ENCODE data around the gene CTIF.
"Not testable (repeated sequence)": the region's sequence is repeated elsewhere in the genome, so short reads cannot be mapped to it uniquely, and the experiment has no call there.

CTIF gene

DNA sequence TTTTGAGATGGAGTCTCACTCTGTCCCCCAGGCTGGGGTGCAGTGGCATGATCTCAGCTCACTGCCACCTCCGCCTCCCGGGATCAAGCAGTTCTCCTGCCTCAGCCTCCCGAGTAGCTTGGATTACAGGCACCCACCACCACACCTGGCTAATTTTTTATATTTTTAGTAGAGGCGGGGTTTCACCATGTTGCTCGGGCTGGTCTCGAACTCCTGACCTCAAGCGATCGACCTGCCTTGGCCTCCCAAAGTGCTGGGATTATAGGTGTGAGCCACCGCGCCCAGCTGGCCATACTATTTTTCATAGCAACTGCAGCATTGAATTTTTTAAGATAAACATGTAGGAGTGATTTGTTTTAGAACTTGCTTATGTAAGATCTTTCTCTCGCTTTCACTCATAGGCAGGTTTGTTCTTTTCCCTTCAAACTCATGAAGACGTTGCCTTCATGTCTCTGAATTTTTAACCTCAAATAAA is 273.2 kb downstream of the CTIF start:
- not testable (repeated sequence) for DNase-seq

DNA sequence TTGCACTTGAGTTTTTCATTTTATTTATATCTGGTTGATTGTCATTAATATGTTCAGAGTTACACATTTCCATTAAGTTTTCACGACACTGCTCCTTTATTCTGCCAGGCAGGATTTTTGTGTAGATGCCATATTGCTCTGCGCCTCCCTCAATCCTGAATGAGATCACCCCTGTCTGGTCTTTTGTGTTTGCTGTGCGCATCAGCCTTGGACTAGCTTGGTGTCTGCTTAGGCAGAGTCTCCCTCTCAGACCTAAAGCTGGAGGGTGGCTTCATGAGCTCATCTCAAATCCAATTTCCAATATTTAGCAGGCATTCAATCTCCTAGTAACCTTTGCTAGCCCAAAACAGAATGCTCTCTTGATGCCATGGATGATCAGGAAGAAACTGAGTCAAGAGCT is 274.5 kb downstream of the CTIF start:
- DNase-seq, result no peak

DNA sequence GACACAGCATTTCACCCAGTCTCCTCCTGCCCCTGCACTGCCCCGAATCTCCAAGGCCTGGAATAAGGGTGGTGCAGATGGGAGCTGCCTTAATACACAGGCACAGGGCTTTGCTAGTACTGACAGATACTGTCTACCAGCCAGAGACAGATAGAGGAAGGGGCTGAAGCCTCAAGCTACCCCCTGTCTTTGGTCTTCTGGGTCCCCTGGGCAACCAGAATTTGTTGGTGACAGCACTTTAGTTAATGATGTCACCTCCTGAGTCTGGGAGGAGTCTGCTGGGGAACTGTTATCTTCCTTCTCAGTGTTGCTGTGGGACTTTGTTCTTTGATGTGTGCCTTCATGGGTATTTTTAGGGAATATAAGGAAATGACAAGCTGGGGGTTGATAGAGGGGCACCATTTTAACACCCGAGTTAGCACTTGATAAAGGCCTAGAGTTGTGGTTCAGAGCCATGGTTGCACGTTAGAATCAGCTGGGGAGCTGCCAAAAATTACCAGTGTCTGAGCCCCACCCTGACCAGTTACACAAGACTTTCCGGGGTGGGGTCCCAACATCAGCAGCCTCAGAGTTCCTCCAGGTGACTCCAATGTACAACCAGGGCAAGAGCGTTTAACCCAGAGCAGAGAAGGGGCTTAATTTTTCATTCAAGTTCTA is 275.1 kb downstream of the CTIF start:
- no peak for DNase-seq

DNA sequence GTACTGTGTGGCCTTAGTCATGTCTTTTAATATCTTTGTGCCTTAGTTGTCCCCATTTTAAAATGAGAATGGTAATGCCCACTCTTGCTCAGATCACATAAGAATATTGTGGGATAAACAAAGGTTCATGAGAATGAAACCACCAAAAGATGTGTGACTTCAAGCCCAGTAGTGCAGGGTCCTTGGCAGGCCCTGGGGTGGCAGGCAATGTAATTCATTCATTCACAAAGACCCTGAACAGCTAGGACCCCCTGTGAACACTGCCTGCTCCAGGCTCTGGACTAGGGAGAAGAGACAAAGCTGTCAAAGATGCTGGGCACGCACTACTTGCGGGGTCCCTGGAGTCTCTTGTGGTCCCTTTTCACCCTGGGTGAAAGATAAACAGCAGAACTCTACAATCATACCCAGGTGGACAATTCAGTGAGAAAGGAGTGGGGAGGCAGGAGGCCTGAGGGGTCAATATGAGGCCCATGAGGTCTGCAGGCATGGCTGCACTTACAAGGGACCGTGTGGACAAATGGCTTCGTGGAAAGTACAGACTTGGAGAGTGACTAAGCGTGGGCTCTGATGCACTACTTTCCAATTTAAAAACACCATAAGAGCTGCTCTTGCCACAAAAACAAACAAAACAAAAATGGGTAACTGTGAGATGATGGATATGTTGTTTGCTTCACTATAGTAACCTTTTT is 275.8 kb downstream of the CTIF start:
- DNase-seq, result no peak

DNA sequence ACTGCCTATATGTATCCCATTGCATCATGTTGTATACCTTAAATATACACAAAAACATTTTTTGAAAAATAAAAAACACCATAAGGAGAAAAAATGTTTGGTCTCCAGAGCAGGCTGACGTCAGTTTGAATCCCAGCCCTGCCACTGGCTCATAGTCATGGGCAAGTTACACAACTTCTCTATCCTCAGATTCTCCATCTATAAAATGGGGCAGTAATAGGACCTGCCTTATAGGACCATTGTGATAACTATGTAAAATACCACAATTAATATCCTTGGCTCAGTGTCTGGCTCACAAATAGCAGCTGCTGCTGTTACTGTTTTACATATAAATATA is 276.3 kb downstream of the CTIF start:
- no peak for DNase-seq

DNA sequence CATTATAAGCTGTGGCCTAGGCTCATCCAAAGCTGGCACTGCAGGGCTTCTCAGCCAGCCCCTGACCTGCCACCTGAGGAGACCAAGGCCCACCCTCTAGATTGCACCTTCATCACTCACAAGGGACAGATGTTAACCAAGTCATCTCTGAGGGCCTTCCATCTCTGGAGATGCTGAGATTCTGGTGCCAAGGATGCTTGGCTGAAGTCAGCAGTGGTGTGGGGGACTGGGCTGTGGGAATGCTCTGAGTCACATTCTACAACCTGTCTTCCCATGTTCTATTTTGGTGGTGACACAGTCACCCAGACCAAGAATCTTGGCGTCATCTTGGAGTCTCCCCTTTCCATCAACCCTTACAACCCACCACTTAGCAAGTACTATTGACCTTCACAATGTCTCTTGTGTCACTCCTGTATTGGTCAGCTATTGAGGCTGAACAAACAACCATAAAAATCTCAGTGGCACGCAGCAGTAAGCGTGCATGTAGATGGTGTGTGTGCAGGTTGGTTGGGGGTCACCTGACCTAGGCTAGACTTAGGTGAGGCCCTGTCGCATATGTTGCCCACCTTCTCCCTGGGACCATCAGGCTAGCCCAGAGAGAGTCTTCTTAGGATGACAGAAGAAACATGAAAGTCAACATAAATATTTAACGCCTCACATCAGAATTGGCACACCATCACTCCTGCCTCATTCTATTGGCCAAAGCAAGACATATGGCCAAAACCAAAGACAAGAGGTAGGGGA is 276.9 kb downstream of the CTIF start:
- no peak for DNase-seq

DNA sequence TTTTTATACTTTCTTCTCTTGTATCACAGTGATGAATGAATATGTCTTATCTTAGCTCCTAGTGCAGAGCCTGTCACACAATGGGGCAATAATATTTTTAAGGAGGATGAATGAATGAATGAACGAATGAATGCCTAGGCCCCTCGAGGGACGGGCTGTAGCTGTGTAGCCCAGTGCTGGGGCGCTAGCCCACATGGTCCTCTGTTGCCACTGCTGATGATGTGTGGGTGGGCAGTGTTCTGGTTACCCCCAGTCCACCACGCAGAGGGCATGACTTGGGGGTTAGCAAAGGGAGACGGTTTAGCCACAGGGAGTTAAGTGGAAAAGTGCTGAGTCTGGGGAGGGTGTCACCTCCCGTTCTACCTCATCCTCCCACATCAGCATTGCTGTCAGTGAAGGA is 277.7 kb downstream of the CTIF start:
- no peak for DNase-seq

DNA sequence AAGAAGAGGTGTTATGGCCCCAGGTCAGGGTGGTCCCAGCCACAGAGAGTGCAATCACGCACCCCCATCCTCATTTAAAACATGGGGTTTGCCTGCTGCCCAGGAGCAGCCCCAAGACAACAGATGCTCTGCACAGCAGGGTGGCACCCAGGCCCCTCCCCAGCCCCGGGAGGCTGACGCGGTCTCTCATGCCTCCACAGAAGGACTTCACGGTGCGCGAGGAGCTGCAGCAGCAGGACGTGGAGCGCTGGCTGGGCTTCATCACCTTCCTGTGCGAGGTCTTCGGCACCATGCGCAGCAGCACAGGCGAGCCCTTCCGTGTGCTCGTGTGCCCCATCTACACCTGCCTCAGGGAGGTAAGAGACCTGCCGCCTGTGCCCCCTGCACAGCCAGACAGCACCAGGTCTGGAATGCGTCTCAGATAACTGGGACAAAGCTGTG is 278.2 kb downstream of the CTIF start:
- no peak for DNase-seq

DNA sequence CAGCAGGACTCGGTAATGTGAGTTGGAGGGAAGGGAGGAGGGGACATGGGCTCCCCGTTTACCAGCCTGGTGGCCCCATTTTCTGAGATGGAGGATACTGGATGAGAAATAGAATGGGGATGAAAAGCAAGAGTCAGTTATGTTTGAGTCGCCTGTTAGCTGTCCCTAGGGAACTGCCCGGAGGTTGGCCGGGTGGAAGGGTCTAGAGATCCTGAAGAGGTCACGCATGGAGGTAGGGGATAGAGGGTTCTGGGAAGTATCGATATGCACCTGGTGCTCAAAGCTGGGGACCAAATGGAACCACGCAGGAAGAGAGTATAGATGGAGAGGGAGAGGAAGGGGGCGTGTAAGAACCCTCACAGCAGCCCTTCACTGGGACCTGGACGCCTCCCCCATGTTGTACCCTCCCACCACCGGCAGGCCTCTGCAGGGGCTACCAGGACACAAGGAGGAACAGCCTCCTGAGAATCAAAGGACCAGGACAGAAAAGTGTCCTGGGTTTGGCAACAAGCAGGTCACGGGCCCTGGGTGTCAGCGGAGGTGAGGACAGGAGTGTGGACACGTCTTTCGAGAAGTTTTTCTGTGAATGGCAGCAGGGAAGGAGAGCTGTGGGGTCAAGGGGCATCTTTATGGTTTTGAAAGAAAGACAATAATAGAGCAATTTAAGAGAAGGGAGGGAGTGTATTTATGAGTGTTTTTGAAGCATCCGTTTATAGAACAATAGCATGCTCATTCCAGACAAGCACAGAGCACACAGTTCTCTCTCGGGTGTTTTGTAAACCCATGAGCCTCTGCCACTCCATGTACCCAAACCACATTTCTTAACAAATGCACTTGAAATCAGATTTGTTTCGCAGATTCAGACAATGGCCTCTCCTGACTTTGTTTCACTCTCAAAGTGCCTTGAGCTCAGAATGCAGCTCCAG is 279.8 kb downstream of the CTIF start:
- no peak for DNase-seq

DNA sequence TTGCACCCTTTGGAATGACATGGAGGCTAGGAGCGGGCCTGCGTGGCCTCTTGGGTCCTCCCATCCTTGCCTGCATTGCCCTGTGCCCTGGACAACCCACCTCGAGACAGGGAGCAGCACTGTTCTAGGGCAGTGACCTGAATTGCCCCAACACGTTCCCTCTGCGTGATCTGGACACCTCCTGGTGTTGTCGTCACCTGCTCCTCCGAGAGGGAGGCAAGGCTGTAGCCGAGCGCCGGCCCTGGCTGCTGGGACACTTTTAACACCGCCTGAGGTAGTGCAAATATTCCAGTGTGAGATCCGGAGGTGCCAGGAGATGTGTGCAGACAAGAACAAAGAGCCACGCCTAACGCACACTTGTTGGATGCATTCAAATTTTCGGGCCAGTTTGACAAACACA is 280.4 kb downstream of the CTIF start:
- DNase-seq, result no peak

DNA sequence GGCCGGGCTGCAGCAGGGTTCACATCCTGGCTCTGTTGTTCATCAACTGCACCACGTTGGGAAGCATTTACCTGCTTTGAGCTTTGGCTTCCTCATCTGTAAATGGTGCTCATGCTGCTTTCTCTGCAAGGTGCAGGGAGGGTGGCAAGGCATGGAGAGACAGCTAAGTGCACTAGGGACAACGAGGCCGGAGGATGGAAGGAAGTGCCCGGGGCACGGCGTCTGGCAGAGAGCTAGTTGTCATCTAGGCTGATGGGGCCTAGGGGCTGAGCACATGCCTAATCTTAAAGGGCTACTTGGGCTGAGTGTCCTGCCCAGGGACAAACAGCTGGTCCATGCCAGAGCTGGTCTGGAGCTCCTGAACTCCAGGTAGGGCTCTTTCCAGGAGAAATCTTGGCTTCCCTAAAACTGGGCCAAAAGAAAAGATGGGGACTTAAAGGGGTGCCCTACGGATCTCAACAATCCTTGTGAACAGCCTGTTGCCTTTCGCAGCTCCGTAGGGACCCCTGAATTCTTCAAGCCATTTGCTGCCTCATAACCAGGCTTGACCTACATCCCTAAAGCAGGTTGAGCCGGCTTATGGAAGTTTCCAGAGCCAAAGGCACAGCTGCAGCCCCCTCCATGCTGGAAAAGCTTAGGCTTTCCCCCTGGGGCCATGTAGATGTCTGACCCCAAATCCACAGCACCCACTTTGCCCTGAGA is 281.1 kb downstream of the CTIF start:
- DNase-seq, result no peak

DNA sequence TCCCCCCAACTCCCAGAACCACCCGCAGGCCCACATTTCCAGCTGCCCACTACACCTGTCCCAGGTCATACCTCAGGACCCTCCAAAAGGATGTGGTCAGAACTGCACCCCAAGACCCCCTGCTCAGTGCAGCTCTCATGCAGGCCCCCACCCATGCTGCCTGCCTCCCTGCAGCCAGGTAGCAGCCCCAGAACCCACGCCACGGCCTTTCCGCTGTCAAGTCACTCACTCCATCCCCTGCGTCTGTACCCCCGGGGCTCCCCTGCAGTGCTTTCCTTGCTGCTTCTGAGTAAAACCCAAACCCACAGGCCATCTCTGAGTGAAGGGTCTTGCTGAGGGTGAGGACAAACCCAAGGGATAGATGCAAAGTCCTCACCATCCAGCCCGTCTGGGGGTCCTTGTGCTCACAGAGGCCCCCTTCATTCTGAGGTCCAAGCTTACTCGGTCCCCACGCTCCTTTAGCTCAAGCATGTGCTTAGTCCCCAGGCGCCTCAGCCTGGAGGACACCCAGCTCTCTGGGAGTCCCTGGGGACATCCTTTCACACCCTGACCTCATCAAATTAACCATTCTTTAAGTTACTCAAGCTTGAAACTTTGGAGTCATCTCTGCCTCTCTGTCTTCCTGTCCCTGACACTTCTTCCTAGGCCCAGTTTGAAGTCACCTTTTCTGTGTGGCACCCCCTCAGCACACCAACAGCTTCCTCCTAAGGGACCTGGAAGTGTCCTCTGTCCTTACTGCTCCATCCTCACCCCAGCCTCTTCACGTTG is 281.8 kb downstream of the CTIF start:
- DNase-seq, result no peak

DNA sequence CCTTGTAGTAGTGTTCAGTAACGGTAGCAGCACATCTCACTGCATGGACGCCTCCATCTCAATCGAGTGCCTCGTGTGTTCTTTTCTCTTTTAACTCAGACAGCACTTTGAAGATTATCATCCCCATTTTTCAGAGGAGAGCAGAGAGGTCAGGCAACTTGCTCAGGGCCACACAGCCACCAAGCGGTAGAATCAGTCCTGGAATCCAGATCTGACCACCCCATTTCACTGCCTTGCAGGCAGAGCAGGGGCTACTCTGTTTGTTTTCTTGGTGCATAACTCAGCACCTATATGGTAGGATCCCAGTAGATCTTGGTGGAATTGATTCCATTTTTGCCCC is 282.4 kb downstream of the CTIF start:
- no peak for DNase-seq

DNA sequence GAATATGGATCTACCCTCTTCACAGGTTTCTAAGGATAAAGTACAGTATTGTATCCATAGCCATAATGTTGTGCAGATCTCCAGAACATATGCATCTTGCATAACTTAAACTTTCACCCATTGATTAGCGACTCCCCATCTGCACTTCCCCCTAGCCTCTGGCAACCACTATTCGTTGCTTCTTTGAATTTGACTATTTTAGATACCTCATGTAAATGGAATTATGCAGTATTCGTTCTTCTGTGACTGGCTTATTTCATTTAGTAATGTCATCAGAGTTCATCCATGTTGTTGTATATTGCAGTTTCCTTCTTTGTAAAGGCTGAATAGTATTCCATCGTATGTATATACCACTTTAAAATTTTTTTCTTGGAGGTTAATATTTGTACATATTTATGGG is 283.0 kb downstream of the CTIF start:
- no peak for DNase-seq

DNA sequence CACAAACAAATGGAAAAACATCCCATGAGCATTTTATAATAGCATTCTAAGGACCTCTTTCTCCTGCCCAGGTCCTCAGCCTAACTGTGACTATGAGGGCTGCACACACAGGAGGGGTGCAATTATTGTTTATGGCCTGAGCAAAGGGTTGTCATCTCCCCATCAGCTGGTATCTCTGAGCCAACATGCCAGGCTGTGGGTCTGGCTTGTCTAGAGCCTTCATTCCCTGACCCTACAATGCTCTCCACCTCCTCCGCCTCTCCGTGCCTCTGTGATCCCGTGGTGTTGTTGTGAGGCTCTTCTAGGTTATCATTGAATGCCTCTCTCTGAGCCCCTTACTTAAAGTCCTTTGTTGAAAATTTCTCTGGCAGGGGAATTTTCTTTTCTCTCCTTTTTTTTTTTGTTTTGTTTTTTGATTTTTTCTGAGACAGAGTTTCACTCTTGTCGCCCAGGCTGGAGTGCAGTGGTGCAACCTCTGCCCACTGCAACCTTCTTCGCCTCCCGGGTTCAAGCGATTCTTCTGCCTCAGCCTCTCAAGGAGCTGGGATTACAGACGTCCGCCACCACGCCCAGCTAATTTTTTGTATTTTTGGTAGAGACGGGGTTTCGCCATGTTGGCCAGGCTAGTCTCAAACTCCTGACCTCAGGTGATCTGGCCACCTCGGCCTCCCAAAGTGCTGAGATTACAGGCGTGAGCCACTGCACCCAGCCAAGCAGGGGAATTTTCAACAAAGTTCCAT is 285.6 kb downstream of the CTIF start:
- DNase-seq, result no peak

DNA sequence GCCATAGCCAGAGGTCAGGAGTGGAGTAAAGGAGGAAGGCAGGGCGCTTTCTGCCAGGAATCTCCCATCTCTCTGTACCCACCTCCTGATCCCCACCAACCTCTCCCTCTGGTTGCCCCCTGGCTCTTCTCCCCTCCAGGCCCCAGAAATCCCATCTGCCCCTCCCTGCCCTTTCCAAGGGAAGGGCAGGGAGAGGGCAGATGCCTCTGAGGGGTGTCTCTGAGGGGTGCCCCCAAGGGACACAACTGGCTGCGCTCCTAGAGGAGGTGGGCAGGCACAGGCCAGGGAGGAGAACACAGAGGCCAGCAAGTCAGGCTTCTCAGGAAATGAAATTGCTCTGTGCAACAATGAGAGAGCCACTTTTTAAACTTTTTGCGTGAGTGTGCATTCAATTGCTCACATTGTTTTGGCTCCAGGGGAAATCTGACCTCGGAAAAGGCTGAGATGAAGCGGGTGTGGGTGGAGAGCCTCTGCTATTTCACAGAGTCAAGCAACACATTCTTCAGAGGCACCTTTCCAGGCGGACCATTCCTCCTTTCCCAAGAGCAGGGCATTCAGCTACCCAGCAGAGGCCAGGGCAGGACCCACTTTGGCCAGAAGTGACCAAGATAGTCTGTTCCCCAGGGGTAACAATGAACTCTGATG is 286.4 kb downstream of the CTIF start:
- peak; percentile 41 for DNase-seq

DNA sequence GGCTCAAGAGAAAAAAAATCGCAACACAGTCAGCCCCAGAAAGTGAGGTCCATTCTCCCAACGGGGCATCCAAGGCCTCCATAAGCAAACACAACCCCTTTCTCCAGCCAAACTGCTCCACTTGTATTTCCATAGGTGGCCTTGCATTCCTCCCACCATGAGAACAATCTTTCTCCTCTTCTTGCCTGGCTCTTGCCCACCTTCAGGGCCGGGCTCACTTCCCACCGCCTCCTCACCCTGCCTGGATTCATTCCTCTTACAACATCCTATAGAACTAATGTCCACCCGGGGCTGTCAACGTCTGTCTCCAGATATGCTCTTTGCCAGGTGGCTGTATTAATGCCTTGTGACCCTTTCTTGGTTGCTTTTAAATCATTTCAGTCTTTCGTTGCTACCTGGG is 287.4 kb downstream of the CTIF start:
- DNase-seq, result no peak

DNA sequence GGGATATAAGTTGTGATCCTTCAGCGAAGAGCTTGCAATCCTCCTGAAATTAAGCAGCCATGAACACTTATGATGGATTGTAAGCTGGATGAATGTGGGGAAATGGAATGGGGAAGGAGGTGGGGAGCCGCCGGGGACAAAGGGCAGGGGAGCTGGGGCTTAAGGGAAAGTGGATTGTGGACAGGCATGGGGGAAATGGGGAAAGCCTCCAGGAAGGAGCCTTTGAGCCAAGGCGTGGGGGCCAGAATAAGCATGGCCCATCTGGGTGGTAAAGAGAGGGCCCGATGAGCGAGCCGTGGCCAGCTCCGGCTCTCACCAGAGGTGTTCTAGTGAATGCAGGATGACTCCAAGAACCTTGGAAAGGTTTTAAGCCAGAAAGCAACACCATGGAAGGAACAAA is 288.0 kb downstream of the CTIF start:
- no peak for DNase-seq

DNA sequence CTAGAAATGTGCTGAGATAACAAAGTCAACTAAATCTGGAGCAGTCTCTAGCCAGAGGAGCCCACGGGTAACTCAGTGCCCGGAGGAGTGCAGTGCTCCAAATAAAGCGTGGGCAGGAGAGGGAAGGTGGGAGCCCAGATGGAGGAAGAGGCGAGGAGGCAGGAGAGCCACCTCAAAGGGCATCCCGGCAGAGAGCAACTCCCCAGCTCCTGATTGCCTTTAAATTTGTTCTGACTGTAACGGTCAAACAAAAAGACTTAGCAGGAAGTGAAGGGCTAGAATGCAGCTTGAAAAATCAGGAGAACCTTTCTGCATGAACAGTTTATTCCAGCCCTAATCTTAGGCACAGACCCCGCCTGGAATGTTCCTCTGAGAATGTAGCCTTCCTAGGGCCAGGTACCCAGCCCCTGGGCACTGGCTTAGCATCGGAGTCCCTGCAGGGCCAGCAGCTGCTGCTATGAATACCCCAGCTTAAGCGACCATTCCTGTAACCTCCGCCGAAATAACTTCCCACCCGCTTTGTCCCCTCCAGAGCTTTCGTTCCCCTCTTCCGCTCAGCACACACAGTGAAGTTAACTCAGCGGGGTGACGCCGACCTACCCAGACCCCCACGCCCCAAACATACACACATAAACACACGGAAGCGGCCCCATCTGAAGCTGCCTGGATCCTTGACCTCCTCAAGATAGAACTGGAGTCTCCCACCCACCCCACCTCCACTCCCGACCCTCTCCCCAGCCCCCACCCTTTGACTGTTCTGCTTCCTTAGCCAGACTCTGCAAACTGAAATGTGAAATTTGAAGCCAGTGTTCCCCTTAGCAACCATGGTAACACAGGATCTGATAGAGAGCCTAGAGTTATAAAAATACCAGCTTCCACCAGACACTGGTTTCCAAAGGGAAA is 288.7 kb downstream of the CTIF start:
- DNase-seq, result no peak

DNA sequence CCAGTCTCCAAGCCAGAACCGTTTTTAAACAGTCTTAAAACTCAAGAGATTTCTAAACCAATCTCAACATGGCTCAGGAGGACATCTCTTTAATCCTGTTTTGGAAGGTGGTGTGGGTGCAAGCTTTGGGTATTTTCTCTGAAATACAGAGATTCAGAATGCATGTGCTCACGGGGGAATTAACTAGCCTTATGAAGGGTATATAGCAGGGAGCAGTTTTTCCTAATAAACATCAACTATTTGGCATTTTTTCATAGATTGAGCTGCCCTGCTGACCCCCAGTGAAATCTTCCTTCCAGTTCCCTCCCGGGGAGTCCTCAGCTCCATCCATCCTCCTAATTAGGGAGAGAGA is 289.3 kb downstream of the CTIF start:
- DNase-seq, result no peak

Data from EL (cell line).